Prostate gland (tissue), 2 donors: Measurements from ENCODE around the gene LANCL2.

Experiments
- CTCF ChIP-seq, 4 experiments: fragments of 200-600 bp in 2 of 4; fragments of 450-650 bp in 2 of 4; sonication (generic) in 2 of 4; IDR thresholded peaks; 1 replicate in 3 of 4; 2 replicates in 1 of 4; pipeline ENCODE4 v1.5.1; 2016 to 2019; ENCODE audit warnings: antibody characterized with exemption in 4 of 4, mild to moderate bottlenecking in 2 of 4, moderate library complexity in 2 of 4
- POLR2A ChIP-seq: fragments of 450-650 bp; IDR thresholded peaks from one replicate; pipeline ENCODE4 v1.6.1; 2016; ENCODE audit warnings: antibody characterized with exemption, mild to moderate bottlenecking
- POLR2AphosphoS5 ChIP-seq: sonication (generic); formaldehyde crosslinking; IDR thresholded peaks from one replicate; pipeline ENCODE4 v1.6.1; 2017; ENCODE audit warnings: antibody characterized with exemption

- TF ChIP-seq CTCF (IDR thresholded peaks at IDR 0.05) (no peak), POLR2AphosphoS5 (no peak), POLR2A (no peak)
Measured at GRCh38 chr7:55452971-55453370, 87.8 kb downstream of the LANCL2 start.
